ENCODE data around the gene TAGLN3.

The TAGLN3 gene

DNA sequence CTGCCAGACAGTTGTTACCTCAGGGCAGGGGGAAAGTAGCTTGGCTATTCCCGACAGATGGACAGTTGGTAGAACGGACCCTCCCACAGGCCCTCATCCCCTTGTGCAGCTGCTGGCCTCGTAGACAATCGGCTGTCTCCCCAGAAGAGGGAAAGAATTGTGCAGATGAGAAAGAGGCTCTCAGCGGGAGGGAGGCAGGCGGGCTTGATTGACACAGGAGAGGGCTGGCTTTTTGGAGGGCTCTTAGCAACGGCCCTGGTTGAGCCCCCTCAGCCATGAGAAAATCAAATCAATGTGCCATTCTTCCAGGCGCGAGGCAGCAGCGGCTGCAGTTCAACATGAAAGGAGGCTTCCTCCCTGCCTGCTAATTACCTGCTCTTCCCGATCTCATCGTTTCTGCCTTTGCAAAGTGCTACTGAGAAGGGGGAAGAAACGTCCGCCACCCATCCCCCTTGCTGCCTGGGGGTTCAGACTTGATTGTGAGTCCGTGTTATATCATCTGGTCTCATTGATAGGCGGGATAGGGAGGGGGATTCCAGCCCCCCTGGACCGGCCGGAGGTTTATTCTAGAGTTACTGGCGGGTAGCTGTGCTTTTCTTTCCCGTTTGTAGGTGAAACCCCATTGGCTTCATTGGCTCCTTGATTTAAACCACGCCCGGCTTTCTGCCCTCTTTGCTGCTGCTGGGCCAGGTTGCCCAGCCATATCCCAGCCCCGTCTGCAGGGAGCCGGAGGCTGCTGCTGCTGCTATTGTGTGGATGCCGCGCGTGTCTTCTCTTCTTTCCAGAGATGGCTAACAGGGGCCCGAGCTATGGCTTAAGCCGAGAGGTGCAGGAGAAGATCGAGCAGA is at the start of gene TAGLN3:
TAGLN3 (plus strand) TSS at position 287 of the 848 bp plus-strand sequence; CDS start at position 788, 501 bp downstream.
- peak; percentile 99 for DNase-seq

DNA sequence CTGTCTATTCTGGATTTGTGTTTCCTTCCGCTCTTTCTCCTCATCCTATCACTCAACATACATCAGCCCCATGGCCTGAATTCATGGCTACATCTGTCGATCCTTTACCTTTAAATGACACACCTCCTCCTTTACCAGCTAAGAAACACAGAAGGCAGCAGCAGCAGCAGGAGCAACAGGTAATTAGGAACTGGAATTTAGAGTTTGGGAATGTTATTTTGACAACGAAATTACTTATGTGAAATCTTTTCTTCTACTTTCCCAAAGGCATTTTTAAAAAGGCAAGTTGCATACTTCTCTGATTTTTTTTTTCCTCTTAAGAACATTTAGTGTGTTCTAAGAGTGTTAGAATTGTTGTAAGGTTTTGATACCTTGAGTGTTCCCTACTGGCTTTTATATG is 49.0 kb upstream of the TAGLN3 start:
- DNase-seq = no peak

DNA sequence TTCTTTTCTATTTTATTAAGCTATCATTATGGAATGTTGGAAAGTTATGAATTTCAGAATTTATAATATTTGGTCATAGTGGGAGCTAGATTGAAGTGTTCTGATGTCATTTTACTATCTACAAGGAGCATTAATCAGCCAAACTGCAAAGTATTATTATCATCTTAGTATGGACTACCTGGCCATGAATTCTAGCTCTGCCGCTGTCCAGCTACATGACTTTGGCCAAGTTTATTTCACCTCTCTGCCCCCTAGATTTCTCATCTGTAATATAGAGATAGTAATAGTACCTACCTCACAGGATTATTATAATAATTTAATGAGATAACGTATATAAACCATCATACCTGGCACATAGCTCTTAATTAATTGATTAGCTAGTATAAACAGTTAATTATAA is 47.7 kb upstream of the TAGLN3 start:
- DNase-seq = no peak

DNA sequence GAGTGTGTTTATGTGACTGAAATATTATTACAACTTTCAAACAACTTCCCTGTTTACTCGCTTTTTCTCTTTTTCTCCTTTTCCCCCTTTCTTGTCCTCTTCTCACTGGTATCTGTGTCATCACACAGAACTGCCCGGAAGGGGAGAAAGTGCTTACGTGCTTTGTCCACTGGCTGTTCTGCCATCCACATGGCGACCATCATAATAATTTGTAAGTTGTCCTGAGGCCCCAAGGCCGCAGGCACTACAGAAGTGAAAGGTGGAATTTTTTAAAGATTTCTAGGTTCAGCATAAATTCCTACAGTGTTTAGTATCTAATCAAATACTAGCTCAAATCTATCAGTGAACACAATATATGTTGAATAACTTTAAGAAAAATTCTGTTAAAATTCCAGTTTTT is 46.6 kb upstream of the TAGLN3 start:
- no peak for DNase-seq

DNA sequence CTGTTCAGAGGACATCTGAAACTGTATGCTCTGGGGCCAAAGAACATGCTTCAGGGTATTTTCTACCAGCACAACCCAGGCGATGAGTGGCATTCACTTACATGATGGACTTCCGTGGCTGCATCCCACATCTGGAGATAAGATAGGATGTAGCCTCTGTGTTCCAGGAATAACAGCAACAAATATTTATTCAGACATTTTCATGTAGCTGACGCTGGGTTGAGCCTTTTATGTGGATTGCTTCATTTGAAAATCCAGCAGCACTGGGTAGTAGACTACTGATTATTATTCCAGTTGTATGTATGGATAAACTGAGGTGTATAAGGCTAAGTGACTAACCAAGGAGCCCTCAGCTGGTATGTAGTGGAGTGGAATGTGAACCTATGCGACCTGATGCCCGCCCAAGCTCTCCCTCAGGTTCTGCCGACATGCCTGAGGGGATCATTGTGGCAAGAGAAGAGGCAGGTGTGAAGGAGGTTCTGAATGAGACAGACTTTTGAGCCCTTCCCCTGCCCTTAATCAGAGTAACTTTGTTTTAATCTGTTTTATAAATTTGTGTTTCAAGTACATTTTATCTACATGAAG is 45.8 kb upstream of the TAGLN3 start:
- DNase-seq = no peak

DNA sequence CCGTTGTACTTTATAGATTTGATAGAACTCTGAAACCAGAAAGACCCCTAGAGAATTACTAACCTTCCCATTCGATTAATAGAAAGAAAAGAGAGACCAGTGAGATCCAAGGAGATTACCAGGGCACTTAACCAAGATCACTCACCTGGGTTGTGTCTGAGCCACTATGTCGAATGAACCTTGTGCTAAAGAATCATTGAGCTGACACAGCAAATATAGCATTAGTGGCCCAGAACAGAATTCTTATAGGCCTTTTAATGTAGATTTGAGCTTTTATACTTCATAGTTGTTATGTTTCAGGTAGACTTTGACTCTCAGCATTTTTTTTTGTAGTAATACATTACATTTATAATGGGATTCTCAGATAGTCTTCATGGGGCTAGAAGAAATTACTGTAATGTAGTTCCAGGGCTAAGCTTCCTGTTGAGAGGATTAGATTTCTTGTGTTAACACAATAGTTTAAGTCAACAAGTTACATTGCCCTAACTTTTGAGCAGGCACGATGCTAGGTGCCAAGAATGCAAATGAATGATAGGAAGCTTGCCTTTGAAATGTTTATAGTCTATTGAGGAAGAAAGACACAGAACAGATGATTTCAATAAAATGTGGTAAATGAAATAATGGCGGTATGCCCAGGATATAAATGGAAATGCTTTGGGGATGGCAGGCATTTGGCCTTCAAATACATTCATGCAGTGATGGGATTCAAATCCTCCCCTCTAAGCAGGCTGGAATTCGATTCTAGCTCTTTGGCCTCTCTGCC is 44.3 kb upstream of the TAGLN3 start:
- no peak for DNase-seq

DNA sequence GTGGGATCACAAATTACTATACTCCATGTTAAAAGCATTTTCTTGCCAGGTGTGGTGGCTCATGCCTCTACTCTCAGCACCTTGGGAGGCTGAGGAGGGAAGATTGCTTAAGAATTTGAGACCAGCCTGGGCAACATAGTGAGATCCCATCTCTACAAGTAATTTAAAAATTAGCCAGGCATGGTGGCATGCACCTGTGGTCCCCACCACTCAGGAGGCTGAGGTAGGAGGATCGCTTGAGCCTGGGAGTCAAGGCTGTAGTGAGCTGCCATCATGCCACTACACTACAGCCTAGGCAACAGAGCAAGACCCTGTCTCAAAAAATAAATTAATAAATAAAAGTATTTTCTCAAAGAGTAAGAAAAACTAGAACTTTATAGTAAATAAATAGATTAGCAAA is 42.8 kb upstream of the TAGLN3 start:
- no peak for DNase-seq

DNA sequence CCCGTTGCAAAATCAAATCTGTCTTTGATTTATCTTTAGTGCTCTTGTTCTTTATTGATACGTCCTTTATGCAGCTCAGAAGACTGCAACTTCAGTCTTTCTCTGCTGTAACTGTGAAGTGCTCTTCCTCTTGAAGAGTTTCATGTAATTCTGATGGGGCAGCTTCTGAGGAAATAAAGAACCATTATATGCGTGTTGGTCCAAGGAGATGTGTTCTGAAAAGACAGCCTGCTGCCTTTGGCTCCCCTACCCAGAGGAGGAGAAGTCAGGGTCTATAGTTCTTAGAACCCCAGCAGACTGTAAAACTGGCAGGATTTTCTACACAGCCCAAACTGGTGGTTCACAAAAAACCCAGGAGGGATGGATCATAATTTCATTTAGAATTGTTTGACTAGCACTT is 42.3 kb upstream of the TAGLN3 start:
- no peak for DNase-seq

DNA sequence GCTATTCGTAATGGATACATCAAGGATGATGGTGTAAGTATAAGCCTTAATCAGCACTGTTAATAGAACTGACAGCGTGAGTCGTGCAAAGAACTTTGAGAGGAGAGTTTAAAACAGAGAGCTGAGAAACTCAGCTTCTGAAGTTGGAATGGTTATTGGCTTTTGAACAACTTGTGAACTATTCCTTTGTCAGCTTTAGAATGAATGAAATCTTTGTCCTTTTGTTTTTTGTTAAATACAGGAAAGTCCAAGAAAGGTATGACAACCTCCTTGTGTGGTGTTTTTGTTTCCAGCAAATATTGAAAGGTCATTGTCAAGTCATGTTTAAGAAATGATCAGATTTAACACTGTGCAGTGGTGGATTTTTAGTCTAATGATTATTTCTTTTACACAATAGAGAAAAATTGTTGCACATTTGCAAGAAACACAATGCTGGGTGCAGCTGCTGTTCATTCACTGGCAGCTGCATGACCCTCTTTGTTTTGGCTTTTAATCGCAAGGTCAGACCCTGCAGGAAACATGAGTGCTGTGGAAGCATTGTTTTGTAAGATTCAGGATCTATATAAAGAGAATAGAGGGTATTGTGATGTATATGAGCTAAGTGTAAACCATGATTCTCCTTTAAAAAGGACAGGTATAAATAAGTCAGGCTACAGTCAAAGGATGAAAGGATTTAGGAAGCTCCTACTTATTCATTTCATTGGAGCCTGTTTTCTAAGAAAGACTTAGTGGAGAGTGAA is 41.6 kb upstream of the TAGLN3 start:
- DNase-seq = no peak

DNA sequence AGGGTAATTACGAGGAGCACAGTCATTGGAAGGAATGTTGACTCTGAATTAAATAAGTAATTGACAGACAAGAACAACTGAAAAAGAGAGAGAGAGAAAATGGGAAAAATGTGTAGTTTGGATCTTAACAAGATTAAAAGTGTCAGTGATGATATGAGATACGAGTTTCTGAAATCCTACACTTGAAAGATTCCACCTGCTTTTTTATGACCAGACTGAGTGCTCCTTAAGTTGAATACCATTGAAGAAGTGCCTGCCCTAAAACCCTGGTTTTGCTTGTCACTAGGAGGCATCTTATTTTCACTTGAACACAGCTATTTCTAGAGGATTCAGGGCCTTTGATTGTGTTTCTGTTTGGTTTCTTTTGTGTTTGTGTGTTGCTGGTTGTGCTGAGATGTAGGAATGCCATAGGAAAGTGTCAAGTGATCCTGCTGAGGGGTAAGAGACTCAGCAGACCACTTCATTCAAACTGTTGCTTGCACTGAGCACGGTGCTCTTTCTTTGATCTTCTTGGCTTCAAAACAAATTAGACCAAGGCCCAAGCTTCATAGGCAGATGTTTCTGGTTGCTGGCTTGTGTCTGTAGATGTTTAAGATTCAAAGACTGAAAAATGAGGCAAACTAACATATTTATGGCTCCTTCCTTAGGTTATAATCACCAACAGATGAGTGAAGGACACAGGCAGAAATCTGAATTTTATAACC is 37.1 kb upstream of the TAGLN3 start:
- DNase-seq = peak in 1 of 2 experiments; percentile 11

DNA sequence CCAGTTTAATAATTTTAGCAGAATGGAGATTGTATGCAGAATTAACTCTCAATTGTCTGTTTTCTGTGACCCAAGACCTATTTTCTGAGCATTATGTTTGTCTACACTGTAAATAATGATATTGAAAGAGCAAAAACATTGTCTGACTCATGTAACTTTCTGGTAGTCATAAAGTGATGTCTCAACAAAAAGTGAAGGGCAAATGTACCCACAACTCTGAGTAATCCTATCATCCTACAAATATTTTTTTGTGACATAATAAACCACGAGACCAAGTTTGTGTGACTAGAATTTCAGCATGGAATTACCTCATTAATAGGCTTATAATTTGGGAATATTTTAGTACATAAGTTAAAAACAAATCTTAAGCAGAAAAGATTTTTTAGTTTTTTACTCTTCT is 35.3 kb upstream of the TAGLN3 start:
- no peak for DNase-seq

DNA sequence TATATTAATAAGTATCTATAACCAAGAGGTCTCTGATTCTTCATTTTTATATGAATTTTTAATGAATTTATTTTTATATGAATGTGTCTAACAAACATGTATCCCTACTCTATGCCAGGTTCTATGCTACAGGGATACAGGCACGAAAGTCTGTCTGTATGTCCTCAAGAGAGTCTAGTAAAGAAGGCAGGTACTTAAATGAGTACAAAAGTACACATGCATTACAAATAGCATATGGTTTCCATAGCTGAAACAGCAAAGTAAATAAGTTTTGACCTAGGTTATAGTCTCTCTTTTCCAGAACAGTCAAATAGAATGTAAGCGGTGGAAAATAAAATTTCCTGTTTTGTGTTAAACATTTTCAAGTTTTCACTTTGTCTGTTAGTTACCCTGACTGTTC is 33.2 kb upstream of the TAGLN3 start:
- DNase-seq = no peak

DNA sequence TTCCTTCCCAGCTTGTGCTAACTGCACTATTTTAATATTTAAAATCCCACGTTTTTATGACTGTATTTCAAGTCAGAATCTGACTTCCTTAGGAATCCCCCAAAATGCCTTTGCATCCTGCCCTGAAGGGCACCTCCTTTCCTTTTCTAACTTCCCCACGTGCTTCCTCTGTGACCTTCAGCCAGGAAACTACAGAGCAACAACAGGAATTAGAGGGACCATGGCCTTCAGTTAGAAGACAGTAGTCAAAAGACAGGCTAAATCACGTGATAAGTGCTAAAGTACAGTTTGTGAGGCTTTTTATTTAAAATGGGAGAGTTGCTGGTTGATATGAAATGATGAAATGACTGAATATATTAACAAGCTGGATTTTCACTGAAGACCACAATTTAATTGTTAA is 31.7 kb upstream of the TAGLN3 start:
- DNase-seq = no peak

DNA sequence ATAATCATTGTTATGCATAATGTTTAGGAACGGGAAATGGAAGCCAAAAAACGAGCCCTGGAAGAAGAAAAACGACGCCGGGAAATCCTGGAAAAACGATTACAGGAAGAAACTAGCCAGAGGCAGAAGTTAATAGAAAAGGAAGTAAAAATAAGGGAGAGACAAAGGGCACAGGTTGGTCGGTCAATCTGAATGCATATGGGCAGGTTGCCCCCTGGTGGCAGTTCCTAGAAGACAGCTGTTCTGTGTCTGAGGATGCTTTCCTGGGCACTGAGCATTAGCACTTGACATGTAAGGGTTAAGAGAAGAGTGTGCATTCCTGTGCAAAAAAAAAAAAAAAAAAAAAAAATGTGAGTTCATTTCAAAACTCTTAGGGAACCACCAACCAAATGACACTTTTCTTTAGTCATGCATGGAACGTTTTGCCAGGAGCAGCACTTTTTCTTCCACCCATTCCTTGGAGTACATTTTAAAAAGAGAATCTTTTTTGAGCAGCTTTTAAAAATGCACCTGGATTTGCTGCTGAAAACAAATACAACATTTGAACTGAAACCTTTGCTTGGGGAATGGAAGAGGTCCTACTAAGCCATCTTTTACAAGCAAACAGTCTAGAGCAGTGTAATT is 31.0 kb upstream of the TAGLN3 start:
- DNase-seq = peak; percentile 46 to 78

DNA sequence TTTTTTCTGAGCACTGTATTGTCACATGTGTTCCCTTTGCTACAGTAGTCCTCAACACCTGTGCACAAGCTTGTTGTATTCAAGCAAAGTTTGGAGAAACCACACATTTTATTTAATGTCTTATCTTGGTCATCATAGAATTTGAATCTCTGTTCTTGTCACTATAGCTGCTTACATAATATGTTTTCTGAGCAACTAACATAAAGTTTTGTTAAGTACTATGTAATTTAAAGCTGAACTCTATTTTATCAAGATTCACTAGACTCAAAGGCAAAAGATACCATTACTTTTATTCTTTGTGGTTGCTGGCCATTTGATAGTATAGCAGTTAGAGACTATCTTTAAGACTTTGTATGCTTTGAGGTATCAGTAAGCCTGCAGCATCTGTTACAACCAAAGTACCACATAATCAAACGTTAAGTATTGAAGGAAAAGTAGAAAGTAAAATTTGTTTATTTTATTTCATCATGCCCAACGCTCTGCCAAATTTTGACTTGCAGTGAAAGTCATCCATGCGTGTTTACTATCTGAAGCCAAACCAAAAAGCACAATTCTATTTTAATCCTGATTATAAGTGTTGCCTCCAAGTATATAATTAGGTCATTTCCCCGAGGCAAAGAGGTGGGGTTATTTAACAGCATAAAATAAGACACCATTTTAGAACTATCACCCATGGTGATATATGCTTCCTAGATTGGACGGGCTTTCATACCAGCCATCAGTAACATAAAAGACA is 30.2 kb upstream of the TAGLN3 start:
- no peak for DNase-seq

DNA sequence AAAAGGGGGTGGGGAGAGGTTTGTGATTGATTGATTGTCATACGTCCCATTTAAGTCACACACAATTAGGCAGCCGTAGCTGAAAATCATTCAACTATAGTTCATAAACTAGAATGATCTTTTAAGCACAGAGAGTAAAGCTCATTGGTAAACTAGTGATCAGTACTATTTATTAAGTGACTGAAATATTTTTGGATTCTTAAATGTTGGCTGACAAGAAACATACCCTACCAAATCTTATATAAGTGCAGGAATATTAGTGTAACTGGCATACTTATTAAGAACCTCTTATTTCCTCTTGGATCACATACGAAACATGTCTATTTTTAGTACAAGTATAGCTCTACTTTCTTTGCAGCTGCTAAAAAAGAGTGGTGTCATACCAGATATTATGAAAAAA is 28.3 kb upstream of the TAGLN3 start:
- DNase-seq = no peak

DNA sequence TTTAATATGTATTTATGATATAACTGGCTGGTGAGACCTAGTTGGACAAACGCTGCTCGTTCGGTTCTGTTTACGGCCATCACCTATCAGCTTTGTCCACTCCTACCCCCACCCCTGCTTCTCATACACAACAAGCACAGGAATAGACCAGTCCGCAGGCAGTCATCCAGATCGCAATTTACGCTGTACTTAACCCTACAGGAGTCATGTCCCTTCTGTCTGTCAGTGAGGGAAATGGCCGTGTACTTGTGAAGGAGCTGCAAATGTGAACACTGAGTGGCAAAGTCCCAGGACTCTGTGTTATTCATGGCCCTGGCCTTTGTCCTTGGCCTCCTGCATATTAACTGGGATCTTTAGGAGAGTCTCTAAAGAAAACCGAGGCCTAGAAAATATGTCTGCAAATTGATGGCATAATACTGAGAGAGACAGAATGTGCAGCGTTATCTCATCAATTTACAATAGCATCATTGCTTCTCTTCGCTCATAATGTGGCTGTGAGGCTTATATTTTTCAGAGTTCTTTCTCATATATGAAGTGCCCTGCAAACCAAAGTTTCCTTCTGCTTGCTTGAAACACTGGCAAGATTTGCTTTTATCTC is 27.1 kb upstream of the TAGLN3 start:
- no peak for DNase-seq

DNA sequence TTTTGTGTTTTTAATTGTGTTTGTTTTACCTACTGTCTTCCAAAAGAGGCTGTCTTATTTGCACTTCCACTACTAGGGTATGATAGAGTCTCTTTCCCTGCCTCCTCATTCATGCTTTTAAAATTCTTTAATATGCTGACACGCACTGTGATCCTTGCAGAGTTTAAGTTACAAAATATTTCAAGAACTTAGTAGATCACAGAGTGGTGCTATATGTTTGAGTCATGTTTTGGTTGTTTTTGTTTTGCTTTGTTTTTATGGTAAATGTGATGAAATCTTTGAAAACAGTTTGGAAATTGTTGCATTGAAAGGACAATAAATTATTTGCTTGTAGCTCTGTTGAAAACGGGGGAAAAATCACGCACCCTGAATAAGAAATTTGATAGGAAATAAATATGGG is 25.8 kb upstream of the TAGLN3 start:
- no peak for DNase-seq

DNA sequence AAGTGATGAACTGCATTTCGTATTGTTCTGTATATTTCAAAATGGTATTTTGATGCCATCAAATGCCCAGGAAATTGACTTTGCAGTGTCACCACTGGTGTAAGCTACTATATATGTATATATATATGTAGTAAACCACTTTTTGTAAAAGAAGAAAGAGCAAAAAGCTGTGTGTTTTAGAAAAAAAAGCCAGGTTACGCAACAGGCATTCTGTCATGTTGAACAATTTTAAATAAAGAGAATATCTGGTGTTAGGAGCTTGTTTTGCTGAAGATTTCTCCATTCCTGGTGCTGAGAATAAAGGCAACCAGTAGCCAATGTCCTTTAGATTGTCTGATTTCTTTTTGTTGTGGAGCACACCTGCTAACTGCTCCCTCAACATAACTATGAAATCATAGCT is 23.6 kb upstream of the TAGLN3 start:
- no peak for DNase-seq

DNA sequence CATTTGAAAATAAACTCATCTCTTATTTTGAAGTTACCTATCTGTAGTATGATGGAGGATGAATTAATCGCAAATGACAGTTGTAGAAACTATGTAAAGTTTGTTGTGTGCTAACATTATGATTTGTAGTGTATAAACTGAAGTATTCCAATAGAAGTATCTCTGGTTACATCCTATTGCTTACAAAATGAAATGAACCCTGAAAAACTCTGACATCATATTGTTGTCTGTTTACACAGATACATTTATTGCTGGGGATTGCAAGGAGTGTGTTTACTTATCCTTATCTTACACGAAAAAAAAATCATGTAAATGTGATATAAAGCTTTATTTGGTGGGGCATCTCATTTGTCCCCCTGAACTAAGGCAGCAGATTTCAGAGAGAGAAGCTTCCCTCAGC is 22.5 kb upstream of the TAGLN3 start:
- no peak for DNase-seq

All from NCI-H524 (cell line).